ENCODE data around the gene UFSP2.

UFSP2 gene

GRCh38 chr4:185425647-185426352 lies at the start of gene UFSP2:
TSS of gene UFSP2 (minus strand) at chr4:185425964. CDS start at chr4:185425868, 96 bp downstream.
- DNase-seq = peak; percentile 79 to 81

GRCh38 chr4:185473247-185473646 lies 47.5 kb upstream of the UFSP2 start:
- no peak for DNase-seq

- DNase-seq = no peak
These were observed 46.4 kb upstream of the UFSP2 start for GRCh38 chr4:185472103-185472542.

- DNase-seq = peak; percentile 85 to 94
These were observed 45.7 kb upstream of the UFSP2 start, which contains the start of gene CCDC110 for GRCh38 chr4:185471235-185472102. TSS of gene CCDC110 (minus strand) at chr4:185471733. CDS start at chr4:185471683, 50 bp downstream.

GRCh38 chr4:185470501-185471195 lies 44.9 kb upstream of the UFSP2 start:
- DNase-seq = peak; percentile 22 to 56

- no peak for DNase-seq
These were observed 43.9 kb upstream of the UFSP2 start for GRCh38 chr4:185469580-185470154.

- no peak for DNase-seq
These were observed 43.2 kb upstream of the UFSP2 start for GRCh38 chr4:185468999-185469398.

GRCh38 chr4:185467991-185468390 lies 42.2 kb upstream of the UFSP2 start:
- no peak for DNase-seq

GRCh38 chr4:185467101-185467500 lies 41.3 kb upstream of the UFSP2 start:
- DNase-seq = no peak

GRCh38 chr4:185465707-185466106 lies 39.9 kb upstream of the UFSP2 start:
- DNase-seq = no peak

GRCh38 chr4:185464887-185465286 lies 39.1 kb upstream of the UFSP2 start:
- no peak for DNase-seq

- DNase-seq = no peak
These were observed 38.4 kb upstream of the UFSP2 start for GRCh38 chr4:185464183-185464582.

GRCh38 chr4:185463541-185463940 lies 37.8 kb upstream of the UFSP2 start:
- DNase-seq = no peak

GRCh38 chr4:185461565-185461964 lies 35.8 kb upstream of the UFSP2 start:
- no peak for DNase-seq

GRCh38 chr4:185457136-185457535 lies 31.4 kb upstream of the UFSP2 start:
- no peak for DNase-seq

- no peak for DNase-seq
These were observed 30.4 kb upstream of the UFSP2 start for GRCh38 chr4:185456131-185456530.

- no peak for DNase-seq
These were observed 19.4 kb upstream of the UFSP2 start for GRCh38 chr4:185445209-185445608.

- DNase-seq = no peak
These were observed 15.7 kb upstream of the UFSP2 start for GRCh38 chr4:185441479-185441878.

- no peak for DNase-seq
These were observed 12.0 kb upstream of the UFSP2 start for GRCh38 chr4:185437809-185438208.

- DNase-seq = no peak
These were observed 9.7 kb upstream of the UFSP2 start for GRCh38 chr4:185435466-185435865.

GRCh38 chr4:185429660-185430059 lies 3.9 kb upstream of the UFSP2 start:
- no peak for DNase-seq

- no peak for DNase-seq
These were observed 1.4 kb upstream of the UFSP2 start for GRCh38 chr4:185426960-185427688.

All from stimulated activated CD4-positive, alpha-beta T cell treated with anti-CD3 and anti-CD28 coated beads, Interleukin-4, amount 100 ng/mL, for 4 hours (primary cell).